H1 (cell line): ENCODE measurements around the gene ASH1L. TPM values are rescaled to one million over a fixed set of nuclear protein-coding genes. Genes with fewer than 3 reads are reported as not detected.

Experiments
- CTCF ChIA-PET: fragments of 300-600 bp; sonication (Branson Sonifier 250); formaldehyde crosslinking; loops from one replicate; lab custom pipeline; 2021; ENCODE audit not compliant: partially characterized antibody; lab: Charles Lee
- POLR2A ChIA-PET: fragments of 300-600 bp; sonication (Branson Sonifier 250); formaldehyde crosslinking; loops from one replicate; lab custom pipeline; 2021; ENCODE audit warnings: inconsistent platforms; ENCODE audit not compliant: partially characterized antibody; lab: Charles Lee
- DNase-seq, 2 experiments: peaks; one replicate each; pipeline versions ENCODE4 v3.0.0 to v3.0.0-alpha.2; 2010 to 2022; ENCODE audit warnings: low spot score in 2 of 2, low read depth in 1 of 2, mixed read lengths in 1 of 2
- FAIRE-seq: peaks from 2 replicates; lab custom pipeline; 2011; peaks lifted over from hg19 to GRCh38; lab: Jason Lieb, UNC
- H2AFZ ChIP-seq: 2 replicates; pipeline ENCODE4 v1.8.1; 2012; ENCODE audit warnings: low read length, inconsistent platforms
- H2AK5ac ChIP-seq: 2 replicates; pipeline ENCODE4 v1.6.1; 2013; ENCODE audit warnings: low read depth, low read length
- H2BK120ac ChIP-seq: replicated peaks from 2 replicates; pipeline ENCODE3; 2013; ENCODE audit warnings: low read depth, low read length, inconsistent platforms
- H2BK12ac ChIP-seq: 2 replicates; pipeline ENCODE4 v1.6.1; 2013; ENCODE audit warnings: low read depth, low read length
- H2BK15ac ChIP-seq: 2 replicates; pipeline ENCODE4 v1.6.1; 2013; ENCODE audit warnings: low read length
- H2BK20ac ChIP-seq: 2 replicates; pipeline ENCODE4 v1.6.1; 2013; ENCODE audit warnings: low read length
- H2BK5ac ChIP-seq: 2 replicates; pipeline ENCODE4 v1.6.1; 2013; ENCODE audit warnings: low read depth, low read length
- H3K14ac ChIP-seq: 2 replicates; pipeline ENCODE4 v1.6.1; 2013; ENCODE audit warnings: inconsistent platforms; ENCODE audit not compliant: insufficient read length
- H3K18ac ChIP-seq: 2 replicates; pipeline ENCODE4 v1.6.1; 2013; ENCODE audit warnings: low read length; ENCODE audit errors: extremely low read depth
- H3K23ac ChIP-seq: 2 replicates; pipeline ENCODE4 v1.6.1; 2013; ENCODE audit warnings: inconsistent platforms; ENCODE audit not compliant: insufficient read length
- H3K23me2 ChIP-seq: 2 replicates; pipeline ENCODE4 v1.6.1; 2013; ENCODE audit warnings: low read depth, low read length
- H3K27ac ChIP-seq: 2 replicates; pipeline ENCODE4 v1.6.1; 2011; ENCODE audit warnings: low read depth, low read length, inconsistent platforms
- H3K27me3 ChIP-seq, 4 experiments: replicated peaks in 1 of 4; 1 replicate in 1 of 4; 2 replicates in 3 of 4; pipeline versions ENCODE4 v1.6.1 to v1.8.1; 2011 to 2013; ENCODE audit warnings: low read length in 3 of 4, mild to moderate bottlenecking in 3 of 4, inconsistent platforms in 2 of 4, mixed read lengths in 2 of 4, moderate library complexity in 1 of 4; ENCODE audit not compliant: control insufficient read depth in 3 of 4, insufficient read depth in 3 of 4; ENCODE audit errors: extremely low read depth in 1 of 4
- H3K36me3 ChIP-seq, 4 experiments: 2 replicates each; pipeline versions ENCODE4 v1.6.1 to v1.8.1; 2011 to 2013; ENCODE audit warnings: mild to moderate bottlenecking in 4 of 4, low read length in 3 of 4, moderate library complexity in 2 of 4, control low read depth in 1 of 4, inconsistent platforms in 1 of 4; ENCODE audit not compliant: insufficient read depth in 4 of 4, control insufficient read depth in 2 of 4
- H3K4ac ChIP-seq: replicated peaks from 2 replicates; pipeline ENCODE3; 2013; ENCODE audit warnings: low read length, low read depth, mixed read lengths, inconsistent platforms; ENCODE audit not compliant: insufficient read length
- H3K4me1 ChIP-seq, 4 experiments: replicated peaks in 1 of 4; 1 replicate in 1 of 4; 2 replicates in 3 of 4; pipeline versions ENCODE4 v1.6.1 to v1.8.1; 2011 to 2013; ENCODE audit warnings: low read length in 3 of 4, inconsistent platforms in 2 of 4, mixed read lengths in 1 of 4; ENCODE audit not compliant: insufficient read depth in 4 of 4, control insufficient read depth in 3 of 4
- H3K4me2 ChIP-seq, 2 experiments: 2 replicates each; pipeline versions ENCODE4 v1.6.1 to v1.8.1; 2011 to 2013; ENCODE audit warnings: low read depth in 2 of 2, low read length in 2 of 2, control low read depth in 1 of 2, inconsistent platforms in 1 of 2, mild to moderate bottlenecking in 1 of 2; ENCODE audit not compliant: insufficient read depth in 1 of 2
- H3K4me3 ChIP-seq, 4 experiments: fragments of 200-600, 300-600 bp in 1 of 4; sonication (generic), shearing (Covaris generic), sonication (Bioruptor Twin) in 1 of 4; 2 replicates each; pipeline versions ENCODE4 v1.5.1 to v1.8.1; 2011 to 2016; ENCODE audit warnings: low read length in 4 of 4, low read depth in 3 of 4, control low read depth in 2 of 4, inconsistent platforms in 2 of 4, mild to moderate bottlenecking in 2 of 4, mixed read lengths in 1 of 4, moderate library complexity in 1 of 4; ENCODE audit not compliant: insufficient read depth in 2 of 4; ENCODE audit errors: extremely low read depth in 1 of 4
- H3K56ac ChIP-seq: replicated peaks from 2 replicates; pipeline ENCODE3; 2013; ENCODE audit warnings: low read depth, mild to moderate bottlenecking, mixed read lengths, low read length, inconsistent platforms; ENCODE audit not compliant: insufficient read length
- H3K79me1 ChIP-seq: 2 replicates; pipeline ENCODE4 v1.6.1; 2013; ENCODE audit warnings: low read depth, low read length, control low read depth
- H3K79me2 ChIP-seq, 2 experiments: 2 replicates each; pipeline versions ENCODE4 v1.6.1 to v1.8.1; 2012 to 2013; ENCODE audit warnings: low read length in 2 of 2, mild to moderate bottlenecking in 2 of 2, inconsistent platforms in 1 of 2; ENCODE audit not compliant: insufficient read depth in 2 of 2, control insufficient read depth in 1 of 2
- H3K9ac ChIP-seq, 4 experiments: replicated peaks in 1 of 4; 1 replicate in 1 of 4; 2 replicates in 3 of 4; pipeline versions ENCODE4 v1.6.1 to v1.8.1; 2011 to 2013; ENCODE audit warnings: low read depth in 3 of 4, low read length in 3 of 4, control low read depth in 2 of 4, mild to moderate bottlenecking in 2 of 4, moderate library complexity in 2 of 4, inconsistent platforms in 1 of 4; ENCODE audit errors: extremely low read depth in 1 of 4
- H3K9me3 ChIP-seq, 2 experiments: 2 replicates each; pipeline versions ENCODE4 v1.6.1 to v1.8.1; 2012 to 2013; ENCODE audit warnings: mild to moderate bottlenecking in 2 of 2, moderate library complexity in 2 of 2, control low read depth in 1 of 2, inconsistent platforms in 1 of 2, low read depth in 1 of 2, low read length in 1 of 2, mixed read lengths in 1 of 2; ENCODE audit not compliant: insufficient read depth in 2 of 2
- H4K20me1 ChIP-seq, 2 experiments: replicated peaks in 1 of 2; 2 replicates each; pipeline versions ENCODE3 to v1.8.1; 2011 to 2013; ENCODE audit warnings: inconsistent platforms in 2 of 2, low read length in 2 of 2, mild to moderate bottlenecking in 1 of 2; ENCODE audit not compliant: insufficient read depth in 2 of 2, control insufficient read depth in 1 of 2
- H4K5ac ChIP-seq: 2 replicates; pipeline ENCODE4 v1.6.1; 2013; ENCODE audit warnings: low read length, low read depth, mixed read lengths, inconsistent platforms; ENCODE audit not compliant: insufficient read length
- H4K8ac ChIP-seq: 2 replicates; pipeline ENCODE4 v1.8.0; 2013; ENCODE audit warnings: mild to moderate bottlenecking, moderate library complexity, low read length, inconsistent platforms; ENCODE audit not compliant: insufficient read depth; ENCODE audit errors: extremely low read depth
- H4K91ac ChIP-seq: replicated peaks from 2 replicates; pipeline ENCODE3; 2013; ENCODE audit warnings: low read length, mixed read lengths, inconsistent platforms; ENCODE audit not compliant: insufficient read length
- RNF2 ChIP-seq: fragments of 200-900, 300-1000 bp; sonication (generic); IDR thresholded peaks from 2 replicates; pipeline ENCODE4 v1.7.1; 2016; ENCODE audit warnings: borderline replicate concordance, low read depth, mild to moderate bottlenecking, antibody characterized with exemption, low read length; ENCODE audit not compliant: poor library complexity, severe bottlenecking; ENCODE audit errors: missing control alignments
- WGBS, 2 experiments: shearing (Covaris generic) in 1 of 2; methylation state at CpG; one replicate each; pipeline versions ENCODE4 v1.1.6 to v1.1.7; 2013 to 2015; ENCODE audit warnings: low lambda C conversion rate in 2 of 2, mixed read lengths in 2 of 2, inconsistent platforms in 1 of 2, low coverage in 1 of 2, missing lambda C conversion rate in 1 of 2; ENCODE audit not compliant: insufficient replicate concordance in 2 of 2, insufficient coverage in 1 of 2, insufficient read length in 1 of 2; ENCODE audit errors: extremely low coverage in 1 of 2, missing lambda C conversion rate in 1 of 2; 5-methylcytosine and 5-hydroxymethylcytosine counted together
- polyA plus RNA-seq, 7 experiments: library from polyadenylated mRNA; depleted of rRNA in 3 of 7; stranded (reverse) in 5 of 7; unstranded in 2 of 7; fragments of >200 nt in 5 of 7; fragments of 200-250 nt in 2 of 7; gene quantifications; 1 replicate in 5 of 7; 2 replicates in 1 of 7; 4 replicates in 1 of 7; pipeline versions ENCODE4 v1.2.1 to v1.2.3, GENCODE V29; 2011 to 2013; ENCODE audit warnings: missing spikeins in 2 of 7, mixed read lengths in 2 of 7
- total RNA-seq: library from RNA; stranded (reverse); fragmentation: NEBNext Ultra II Directional; extraction: Animal tissue kit (Norgen Biotek cat#: 25700); gene quantifications from 2 replicates; pipeline ENCODE4 v1.2.1, GENCODE V29; 2021

Gene ASH1L
- total and polyA plus RNA-seq, 2 of the 8 experiments (the other 6 are each of a cell fraction or from before 2014, with no cell fraction given): 7.5 to 27.6 TPM

- H3K79me1 ChIP-seq: no peaks in the 10 kb centered on the region; the same call in none of the 2 replicates
- H3K23me2 ChIP-seq: no peaks in the 10 kb centered on the region
- H2BK12ac ChIP-seq: no peak overlapping the region
- H3K4me1 ChIP-seq: no peaks in the 10 kb centered on the region
- no peak overlapping the region for H3K56ac ChIP-seq
- H2BK120ac ChIP-seq: no peak overlapping the region
- POLR2A ChIA-PET: no interaction called here
- H3K79me2 ChIP-seq: peaks cover 0 to 78% of the 10 kb centered on the region in 2 experiments; a peak in 3 of 4 replicates
- H4K91ac ChIP-seq: no peak overlapping the region
- no peak overlapping the region for H4K5ac ChIP-seq
- no peak overlapping the region for H2AK5ac ChIP-seq
- no peak overlapping the region for H2BK20ac ChIP-seq
- no peaks in the 10 kb centered on the region for H3K9me3 ChIP-seq
- H3K4me3 ChIP-seq: no peak overlapping the region
- no peak overlapping the region for H3K4me2 ChIP-seq
- DNase-seq (no peak), FAIRE-seq (no peak)
- H3K18ac ChIP-seq: no peak overlapping the region
- no peak overlapping the region for H2BK15ac ChIP-seq
- WGBS, 2 experiments: 68% methylated on average over 1 of the region's 1 CpG; no CpG with 5 or more reads in 1 of the 2 experiments
- H3K27me3 ChIP-seq: no peaks in the 10 kb centered on the region
- H3K4ac ChIP-seq: no peak overlapping the region
- CTCF ChIA-PET: no interaction called here
- no peak overlapping the region for H2BK5ac ChIP-seq
- no peak overlapping the region for H3K23ac ChIP-seq
- TF ChIP-seq RNF2: no peak
- H2AFZ ChIP-seq: no peak overlapping the region
- H3K9ac ChIP-seq: no peak overlapping the region
- no peak overlapping the region for H3K14ac ChIP-seq
- H4K20me1 ChIP-seq: peaks cover 0 to 4% of the 10 kb centered on the region in 2 experiments
- H3K27ac ChIP-seq: no peak overlapping the region
- H3K36me3 ChIP-seq: no peaks in the 10 kb centered on the region
- no peak overlapping the region for H4K8ac ChIP-seq
Observed at GRCh38 chr1:155531624-155532023, 31.0 kb downstream of the ASH1L start.
